Kidney capillary endothelial cell (primary cell): ENCODE results near the gene SEMA3B.
A peak's percentile ranks its signal among the peaks of the same experiment; 100 is the strongest.
"Not testable (repeated sequence)": the region's sequence is repeated elsewhere in the genome, so short reads cannot be mapped to it uniquely, and the experiment has no call there.

Experiments
- DNase-seq: peaks from one replicate; pipeline ENCODE4 v3.0.0-alpha.2; 2018; ENCODE audit warnings: low spot score

SEMA3B gene

GRCh38 chr3:50294089-50294488 is 25.1 kb downstream of the SEMA3B start:
- DNase-seq: no peak

- DNase-seq: no peak
These were observed 25.8 kb downstream of the SEMA3B start for GRCh38 chr3:50294492-50295403.

- no peak for DNase-seq
These were observed 26.8 kb downstream of the SEMA3B start for GRCh38 chr3:50295553-50296431.

GRCh38 chr3:50296721-50297383 is 27.9 kb downstream of the SEMA3B start:
- no peak for DNase-seq

DNA sequence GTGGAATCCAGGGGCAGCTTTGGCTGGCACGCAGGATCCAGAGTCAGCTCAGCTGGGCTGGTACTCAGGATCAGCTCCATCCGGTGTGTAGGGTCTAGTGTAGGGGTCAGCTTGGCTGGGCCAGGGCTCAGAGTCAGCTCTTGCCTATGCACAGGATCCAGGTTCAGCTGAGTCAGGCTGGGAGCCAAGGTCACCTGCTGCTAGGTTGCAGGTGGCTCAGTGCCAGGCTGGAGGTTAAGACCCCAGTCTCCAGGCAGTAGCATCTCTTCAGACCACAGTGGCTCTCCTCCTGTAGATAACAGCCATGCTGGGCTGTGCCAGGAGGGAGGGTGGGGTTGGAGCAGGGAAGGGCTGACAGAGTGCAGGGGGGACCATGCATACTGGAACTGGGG is 28.4 kb downstream of the SEMA3B start:
- DNase-seq: no peak

DNA sequence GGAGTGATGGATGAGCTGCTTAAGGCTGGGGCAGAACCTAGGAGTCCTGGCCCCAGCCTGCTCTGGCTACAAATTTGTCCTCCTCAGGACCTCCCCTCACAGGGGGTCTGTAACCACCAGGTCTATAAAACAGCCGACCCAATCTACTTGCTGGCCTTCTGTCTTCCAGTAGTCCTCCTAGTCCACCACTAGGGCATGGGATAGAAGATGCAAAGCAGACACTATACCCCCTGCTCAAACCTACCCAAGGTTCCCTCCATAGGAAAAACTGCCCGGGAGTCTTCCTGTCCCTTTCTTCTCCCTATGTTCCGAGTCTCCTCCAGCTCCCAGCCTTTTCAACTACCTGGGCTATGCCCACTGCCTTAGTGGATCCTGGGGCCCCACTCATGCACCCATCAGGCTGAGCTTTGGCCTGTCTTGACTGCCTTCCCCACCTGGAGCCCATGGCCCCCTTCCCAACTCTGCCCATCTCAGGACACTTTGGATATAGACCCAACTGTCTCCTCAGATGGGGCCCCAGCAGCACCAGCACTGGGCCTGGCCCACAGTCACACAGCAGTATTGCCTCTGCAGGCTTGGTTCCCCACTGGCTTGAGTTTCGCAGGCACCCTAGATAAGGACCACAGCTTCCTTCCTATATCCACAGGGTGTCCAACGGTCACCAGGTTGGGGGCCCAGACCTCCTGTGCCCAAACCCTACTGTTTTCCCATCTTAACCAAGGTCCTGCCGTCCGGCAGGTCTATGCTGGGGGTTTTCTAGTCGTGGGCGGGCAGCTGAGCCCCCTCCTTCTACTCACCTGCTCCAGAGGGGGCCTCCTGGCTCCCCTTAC is 29.2 kb downstream of the SEMA3B start:
- no peak for DNase-seq

GRCh38 chr3:50298836-50299637 is 30.1 kb downstream of the SEMA3B start, which contains the start of the genes HYAL3 and NAA80:
Gene HYAL3, minus strand, starts transcription at chr3:50299405. Its CDS starts 3,803 bp downstream, at chr3:50295602.
Gene NAA80, minus strand, starts transcription at chr3:50299405. Its CDS starts 1,942 bp downstream, at chr3:50297463.
- DNase-seq: peak; percentile 100

DNA sequence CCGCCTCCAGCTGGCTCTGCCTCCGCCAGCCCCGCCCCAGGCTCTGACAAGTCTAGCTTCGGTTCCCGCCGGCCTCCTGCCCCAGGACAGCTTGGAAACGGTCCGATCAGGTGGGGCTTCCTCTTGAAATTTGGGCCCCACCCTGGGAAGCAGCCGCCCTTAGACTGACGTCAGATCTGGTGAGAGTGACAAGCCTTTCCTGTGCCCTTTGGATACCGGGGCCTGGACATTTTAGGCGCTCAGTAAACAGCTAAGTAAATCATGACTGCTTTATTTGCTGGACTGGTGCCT is 30.6 kb downstream of the SEMA3B start:
- no peak for DNase-seq

DNA sequence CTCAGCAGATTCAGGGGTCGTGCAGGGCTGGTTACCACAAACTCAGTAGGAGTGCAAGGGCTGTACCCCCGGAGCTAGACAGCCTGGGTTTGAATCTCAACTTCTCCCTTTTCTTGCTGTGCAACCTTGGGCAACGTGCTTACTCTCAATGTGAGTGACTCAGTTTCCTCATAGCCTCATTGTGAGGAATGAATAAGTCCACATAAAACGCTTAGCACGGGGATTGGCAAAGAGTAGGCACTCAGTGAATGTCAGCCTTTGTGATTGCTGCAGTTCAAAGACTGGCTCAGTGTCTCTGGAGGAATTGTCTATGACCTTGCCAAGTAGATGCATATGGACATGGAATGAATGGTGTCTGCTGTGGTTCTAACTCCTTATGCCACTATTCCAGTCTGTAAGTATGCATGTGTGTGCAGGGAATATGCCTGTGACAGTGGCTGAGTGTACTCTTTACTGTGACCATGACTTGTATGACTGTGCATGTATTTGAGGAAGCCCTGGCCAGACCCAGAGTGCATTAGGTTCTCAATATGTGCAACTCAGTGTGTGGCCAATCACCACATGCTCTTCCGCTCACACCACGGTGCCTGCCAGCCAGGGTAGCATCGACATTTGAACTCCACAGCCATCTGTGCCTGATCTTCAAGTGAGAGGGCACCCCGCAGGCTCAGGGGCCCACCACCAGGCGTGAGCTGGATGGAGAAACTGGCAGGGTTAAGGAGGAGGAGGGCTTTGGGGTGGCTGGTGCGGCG is 31.2 kb downstream of the SEMA3B start:
- peak; percentile 67 for DNase-seq

DNA sequence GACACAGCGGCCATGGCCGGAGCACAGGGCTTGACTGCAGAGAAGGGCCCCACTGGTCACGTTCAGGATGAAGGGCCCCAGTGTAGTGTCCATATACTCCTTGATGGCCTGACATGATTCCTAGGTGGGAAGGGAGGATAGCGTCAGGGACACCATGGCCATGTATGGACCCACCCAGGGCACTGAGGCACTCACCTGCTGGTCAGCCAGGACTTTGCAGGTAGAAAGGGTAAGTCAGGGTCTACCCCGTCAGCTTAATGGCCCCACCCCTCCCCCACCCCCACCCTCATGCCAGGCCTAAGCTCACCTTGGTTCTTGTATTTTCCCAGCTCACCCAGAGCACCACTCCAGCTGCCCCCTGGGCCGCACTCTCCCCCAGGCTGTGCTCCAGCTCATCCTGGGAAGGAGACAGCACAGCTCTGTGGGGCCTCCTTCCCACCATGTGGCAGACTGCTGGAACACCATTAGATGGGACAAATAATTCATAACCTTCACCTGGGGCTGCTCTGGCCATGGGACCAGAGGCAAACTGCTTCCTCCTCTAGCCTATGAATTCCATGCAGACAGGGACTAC is 31.8 kb downstream of the SEMA3B start:
- DNase-seq: no peak

- no peak for DNase-seq
These were observed 33.4 kb downstream of the SEMA3B start for GRCh38 chr3:50302095-50303012.

GRCh38 chr3:50303013-50303815 is 34.3 kb downstream of the SEMA3B start, which contains the start of gene HYAL1:
Gene HYAL1, minus strand, starts transcription at chr3:50303574. Its CDS starts 618 bp downstream, at chr3:50302956.
- DNase-seq: no peak

GRCh38 chr3:50304601-50305000 is 35.7 kb downstream of the SEMA3B start:
- DNase-seq: no peak

DNA sequence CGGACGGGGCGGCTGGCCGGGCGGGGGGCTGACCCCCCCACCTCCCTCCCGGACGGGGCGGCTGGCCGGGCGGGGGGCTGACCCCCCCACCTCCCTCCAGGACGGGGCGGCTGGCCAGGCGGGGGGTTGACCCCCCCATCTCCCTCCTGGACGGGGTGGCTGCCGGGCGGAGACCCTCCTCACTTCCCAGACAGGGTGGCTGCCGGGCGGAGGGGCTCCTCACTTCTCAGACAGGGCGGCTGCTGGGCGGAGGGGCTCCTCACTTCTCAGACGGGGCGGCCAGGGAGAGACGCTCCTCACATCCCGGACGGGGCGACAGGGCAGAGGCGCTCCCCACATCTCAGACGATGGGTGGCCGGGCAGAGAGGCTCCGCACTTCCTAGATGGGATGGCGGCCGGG is 43.1 kb downstream of the SEMA3B start:
- DNase-seq: not testable (repeated sequence)

- no peak for DNase-seq
These were observed 45.4 kb downstream of the SEMA3B start for GRCh38 chr3:50314342-50314741.

DNA sequence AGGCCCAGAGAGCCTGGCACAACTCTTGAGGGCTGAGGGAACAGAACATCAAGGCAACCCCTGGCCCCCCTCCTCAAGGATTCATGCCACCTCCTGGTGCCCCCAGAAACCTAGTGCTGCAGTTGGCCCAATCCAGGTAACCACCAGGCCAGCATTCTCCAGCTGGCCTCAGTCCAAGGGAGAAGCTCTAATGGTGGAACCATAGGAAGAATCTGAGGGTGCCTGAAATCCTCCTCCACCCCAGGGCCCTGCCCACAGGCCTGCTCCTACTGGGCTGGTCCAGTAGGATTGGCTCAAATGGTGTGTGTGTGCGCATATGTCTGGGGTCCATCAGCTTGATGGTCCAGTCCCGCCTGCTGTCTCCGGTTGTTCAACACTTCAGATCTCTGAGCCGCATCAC is 45.9 kb downstream of the SEMA3B start:
- DNase-seq: no peak

DNA sequence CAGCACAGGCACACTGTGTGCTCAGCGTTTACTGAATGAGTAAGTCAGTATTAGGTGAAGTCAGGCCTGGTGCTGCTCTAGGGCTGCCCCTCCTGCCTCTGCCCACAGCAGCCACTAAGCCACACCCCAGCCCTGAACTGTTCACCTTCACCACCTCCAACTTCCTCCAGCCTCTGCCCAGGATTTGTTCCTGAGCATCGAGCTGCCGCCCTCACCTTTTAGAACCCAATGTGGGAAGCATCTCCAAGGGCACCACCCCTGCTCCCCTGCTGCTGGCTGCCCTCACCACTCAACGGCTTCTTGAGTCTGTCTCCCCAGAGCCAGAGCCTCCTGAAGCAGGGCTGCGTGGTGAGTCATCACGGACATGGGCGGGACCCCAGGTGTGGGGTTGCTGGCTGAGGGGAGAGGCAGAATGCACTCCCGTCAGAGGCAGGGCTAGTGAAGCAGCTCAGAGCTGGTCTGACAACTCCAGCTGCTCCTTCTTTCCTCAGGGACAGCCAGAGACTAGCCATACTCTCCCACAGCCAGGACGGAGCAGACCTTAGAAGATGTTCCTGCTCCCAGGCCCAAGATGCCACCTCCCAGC is 47.8 kb downstream of the SEMA3B start:
- no peak for DNase-seq
